GM23338 (cell line): ENCODE results near the gene TOR1AIP2.

Experiments
- CREB1 ChIP-seq: fragments of 250-450 bp; sonication (Bioruptor Pico); IDR thresholded peaks from 2 replicates; pipeline ENCODE4 v1.5.0; 2020; ENCODE audit warnings: low read depth, mild to moderate bottlenecking, moderate library complexity
- CTCF ChIP-seq, 2 experiments: fragments of 200-600 bp in 1 of 2; sonication (generic) in 1 of 2; conservative IDR thresholded peaks; 2 replicates each; pipeline versions ENCODE4 v1.5.1 to v1.6.1; 2016 to 2017; ENCODE audit warnings: antibody characterized with exemption in 2 of 2, low read depth in 2 of 2, mild to moderate bottlenecking in 2 of 2, moderate library complexity in 1 of 2
- ETS1 ChIP-seq: IDR thresholded peaks from 2 replicates; pipeline ENCODE4 v1.6.1; 2016; ENCODE audit warnings: antibody characterized with exemption
- EZH2 ChIP-seq: fragments of 200-600 bp; sonication (generic); IDR thresholded peaks from one replicate; pipeline ENCODE4 v1.8.0; 2017; ENCODE audit warnings: antibody characterized with exemption, mild to moderate bottlenecking, low read depth; ENCODE audit not compliant: unreplicated experiment
- EZH2phosphoT487 ChIP-seq: fragments of 200-600 bp; sonication (generic); IDR thresholded peaks from one replicate; pipeline ENCODE4 v1.8.1; 2018; ENCODE audit warnings: antibody characterized with exemption; ENCODE audit not compliant: unreplicated experiment
- JUNB ChIP-seq: IDR thresholded peaks from one replicate; pipeline ENCODE4 v1.6.1; 2016; ENCODE audit warnings: antibody characterized with exemption; ENCODE audit not compliant: unreplicated experiment
- NANOG ChIP-seq: IDR thresholded peaks from 2 replicates; pipeline ENCODE4 v1.6.1; 2016; ENCODE audit warnings: antibody characterized with exemption, borderline replicate concordance
- POLR2AphosphoS5 ChIP-seq: IDR thresholded peaks from 2 replicates; pipeline ENCODE4 v1.6.1; 2016; ENCODE audit warnings: antibody characterized with exemption, low read depth
- REST ChIP-seq: IDR thresholded peaks from one replicate; pipeline ENCODE4 v1.6.1; 2018; ENCODE audit warnings: antibody characterized with exemption; ENCODE audit not compliant: unreplicated experiment
- ZNF114 ChIP-seq: fragments of 250-450 bp; sonication (Bioruptor Pico); IDR thresholded peaks from 2 replicates; pipeline ENCODE4 v1.5.0; 2020; ENCODE audit warnings: mild to moderate bottlenecking, moderate library complexity
- ZNF331 ChIP-seq: fragments of 250-450 bp; sonication (Bioruptor Pico); IDR thresholded peaks from 2 replicates; pipeline ENCODE4 v1.5.0; 2020; ENCODE audit warnings: low read depth, mild to moderate bottlenecking, moderate library complexity
- ZNF462 ChIP-seq: fragments of 250-450 bp; sonication (Bioruptor Pico); IDR thresholded peaks from 2 replicates; pipeline ENCODE4 v1.5.0; 2020; ENCODE audit warnings: mild to moderate bottlenecking, moderate library complexity

GRCh38 chr1:179817056-179817455, 60.5 kb downstream of the TOR1AIP2 start:
- TF ChIP-seq CTCF (conservative IDR thresholded peaks at IDR 0.05; ENCODE audit: low read depth in 2 of 2) (no peak), POLR2AphosphoS5 (no peak), REST (no peak), EZH2phosphoT487 (no peak), EZH2 (no peak), CREB1 (CRISPR knock-in tag) (no peak), ZNF331 (no peak), JUNB (no peak), NANOG (no peak), ZNF114 (CRISPR knock-in tag) (no peak), ZNF462 (CRISPR knock-in tag) (no peak), ETS1 (no peak)
